ENCODE measurements around the gene PARVB. TPM values are rescaled to one million over a fixed set of nuclear protein-coding genes. Genes with fewer than 3 reads are reported as not detected.
"Not testable (repeated sequence)": the region's sequence is repeated elsewhere in the genome, so short reads cannot be mapped to it uniquely, and the experiment has no call there.

PARVB gene
- polyA plus RNA-seq, 1 donor: 10.9 TPM

GRCh38 chr22:44050766-44051355 is 26.8 kb downstream of the PARVB start:
- no peaks in the 10 kb centered on the region for H3K27me3 ChIP-seq (ENCODE audit: control insufficient read depth, insufficient read depth, low read length)
- no peak overlapping the region for H3K4me3 ChIP-seq (ENCODE audit: low read length)
- no peak for DNase-seq
- H3K4me1 ChIP-seq (ENCODE audit: control insufficient read depth, insufficient read depth, low read length): no peaks in the 10 kb centered on the region
- WGBS (ENCODE audit: insufficient coverage, low lambda C conversion rate): no CpG with 5 or more reads among the region's 13 CpGs
- H3K9me3 ChIP-seq (ENCODE audit: control insufficient read depth, low read depth, low read length): no peaks in the 10 kb centered on the region
- no peak overlapping the region for H3K27ac ChIP-seq (ENCODE audit: low read length)
- H3K36me3 ChIP-seq (ENCODE audit: control insufficient read depth, insufficient read depth, low read length): no peaks in the 10 kb centered on the region

- no peak for DNase-seq
- Histone ChIP-seq H3K4me3 (ENCODE audit: low read length) (no peak overlapping the region), H3K9me3 (ENCODE audit: control insufficient read depth, low read depth, low read length) (no peaks in the 10 kb centered on the region), H3K4me1 (ENCODE audit: control insufficient read depth, insufficient read depth, low read length) (no peaks in the 10 kb centered on the region), H3K27ac (ENCODE audit: low read length) (no peak overlapping the region), H3K27me3 (ENCODE audit: control insufficient read depth, insufficient read depth, low read length) (no peaks in the 10 kb centered on the region), H3K36me3 (ENCODE audit: control insufficient read depth, insufficient read depth, low read length) (no peaks in the 10 kb centered on the region)
- whole genome bisulfite sequencing (ENCODE audit: insufficient coverage, low lambda C conversion rate): 83% methylated on average over 2 of the region's 6 CpGs
These were observed 27.3 kb downstream of the PARVB start for GRCh38 chr22:44051358-44051757.

DNA sequence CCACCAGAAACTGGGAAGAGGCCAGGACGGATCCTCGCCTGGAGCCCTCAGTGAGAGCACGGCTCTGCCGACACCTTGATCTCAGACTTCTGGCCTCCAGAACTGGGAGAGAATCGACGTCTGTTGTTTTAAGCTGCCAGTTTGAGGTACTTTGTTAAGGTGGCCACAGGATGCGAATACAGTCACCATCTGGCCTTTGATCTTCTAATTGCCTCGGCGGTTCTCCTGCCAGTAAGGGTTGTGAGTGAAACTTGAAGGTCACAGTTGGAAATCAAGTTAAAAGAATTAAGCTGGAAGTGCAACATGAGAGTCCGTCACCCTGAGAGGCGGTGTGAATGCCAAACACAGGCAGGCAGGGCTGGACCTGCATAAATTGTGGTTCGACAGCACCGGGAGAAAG is 27.9 kb downstream of the PARVB start:
- no peak overlapping the region for H3K27ac ChIP-seq (ENCODE audit: low read length)
- 60% methylated on average over 1 of the region's 13 CpGs for WGBS (ENCODE audit: insufficient coverage, low lambda C conversion rate)
- DNase-seq: no peak
- H3K4me1 ChIP-seq (ENCODE audit: control insufficient read depth, insufficient read depth, low read length): no peaks in the 10 kb centered on the region
- no peak overlapping the region for H3K4me3 ChIP-seq (ENCODE audit: low read length)
- no peaks in the 10 kb centered on the region for H3K9me3 ChIP-seq (ENCODE audit: control insufficient read depth, low read depth, low read length)
- H3K27me3 ChIP-seq (ENCODE audit: control insufficient read depth, insufficient read depth, low read length): no peaks in the 10 kb centered on the region
- H3K36me3 ChIP-seq (ENCODE audit: control insufficient read depth, insufficient read depth, low read length): no peaks in the 10 kb centered on the region

- H3K4me1 ChIP-seq (ENCODE audit: control insufficient read depth, insufficient read depth, low read length): no peaks in the 10 kb centered on the region
- 92% methylated on average over 2 of the region's 16 CpGs for WGBS (ENCODE audit: insufficient coverage, low lambda C conversion rate)
- no peaks in the 10 kb centered on the region for H3K27me3 ChIP-seq (ENCODE audit: control insufficient read depth, insufficient read depth, low read length)
- H3K9me3 ChIP-seq (ENCODE audit: control insufficient read depth, low read depth, low read length): no peaks in the 10 kb centered on the region
- H3K27ac ChIP-seq (ENCODE audit: low read length): no peak overlapping the region
- DNase-seq: peak in 1 of 2 donors; percentile 22
- H3K36me3 ChIP-seq (ENCODE audit: control insufficient read depth, insufficient read depth, low read length): no peaks in the 10 kb centered on the region
- no peak overlapping the region for H3K4me3 ChIP-seq (ENCODE audit: low read length)
These were observed 31.7 kb downstream of the PARVB start for GRCh38 chr22:44055805-44056204.

GRCh38 chr22:44056649-44057048 is 32.5 kb downstream of the PARVB start:
- not testable (repeated sequence) for H3K9me3 ChIP-seq (ENCODE audit: control insufficient read depth, low read depth, low read length); H3K4me3 ChIP-seq (ENCODE audit: low read length); H3K27ac ChIP-seq (ENCODE audit: low read length); DNase-seq; H3K27me3 ChIP-seq (ENCODE audit: control insufficient read depth, insufficient read depth, low read length); H3K4me1 ChIP-seq (ENCODE audit: control insufficient read depth, insufficient read depth, low read length); H3K36me3 ChIP-seq (ENCODE audit: control insufficient read depth, insufficient read depth, low read length)
- no CpG with 5 or more reads among the region's 4 CpGs for WGBS (ENCODE audit: insufficient coverage, low lambda C conversion rate)

GRCh38 chr22:44057401-44057987 is 33.4 kb downstream of the PARVB start:
- WGBS (ENCODE audit: insufficient coverage, low lambda C conversion rate): 100% methylated on average over 1 of the region's 11 CpGs
- DNase-seq: no peak
- no peak overlapping the region for H3K4me3 ChIP-seq (ENCODE audit: low read length)
- H3K27ac ChIP-seq (ENCODE audit: low read length): no peak overlapping the region
- no peaks in the 10 kb centered on the region for H3K4me1 ChIP-seq (ENCODE audit: control insufficient read depth, insufficient read depth, low read length)
- H3K36me3 ChIP-seq (ENCODE audit: control insufficient read depth, insufficient read depth, low read length): no peaks in the 10 kb centered on the region
- H3K9me3 ChIP-seq (ENCODE audit: control insufficient read depth, low read depth, low read length): no peaks in the 10 kb centered on the region
- H3K27me3 ChIP-seq (ENCODE audit: control insufficient read depth, insufficient read depth, low read length): no peaks in the 10 kb centered on the region

GRCh38 chr22:44063462-44064371 is 39.6 kb downstream of the PARVB start:
- no peaks in the 10 kb centered on the region for H3K9me3 ChIP-seq (ENCODE audit: control insufficient read depth, low read depth, low read length)
- H3K4me1 ChIP-seq (ENCODE audit: control insufficient read depth, insufficient read depth, low read length): no peaks in the 10 kb centered on the region
- H3K36me3 ChIP-seq (ENCODE audit: control insufficient read depth, insufficient read depth, low read length): no peaks in the 10 kb centered on the region
- WGBS (ENCODE audit: insufficient coverage, low lambda C conversion rate): no CpG with 5 or more reads among the region's 35 CpGs
- H3K27me3 ChIP-seq (ENCODE audit: control insufficient read depth, insufficient read depth, low read length): no peaks in the 10 kb centered on the region
- DNase-seq: no peak
- H3K27ac ChIP-seq (ENCODE audit: low read length): no peak overlapping the region
- H3K4me3 ChIP-seq (ENCODE audit: low read length): no peak overlapping the region

- Histone ChIP-seq H3K27me3 (ENCODE audit: control insufficient read depth, insufficient read depth, low read length) (no peaks in the 10 kb centered on the region), H3K9me3 (ENCODE audit: control insufficient read depth, low read depth, low read length) (no peaks in the 10 kb centered on the region), H3K36me3 (ENCODE audit: control insufficient read depth, insufficient read depth, low read length) (no peaks in the 10 kb centered on the region), H3K27ac (ENCODE audit: low read length) (no peak overlapping the region), H3K4me1 (ENCODE audit: control insufficient read depth, insufficient read depth, low read length) (no peaks in the 10 kb centered on the region), H3K4me3 (ENCODE audit: low read length) (no peak overlapping the region)
- no peak for DNase-seq
- WGBS (ENCODE audit: insufficient coverage, low lambda C conversion rate): 74% methylated on average over 2 of the region's 5 CpGs
These were observed 42.9 kb downstream of the PARVB start for GRCh38 chr22:44067033-44067432.

- no peaks in the 10 kb centered on the region for H3K4me1 ChIP-seq (ENCODE audit: control insufficient read depth, insufficient read depth, low read length)
- no peak overlapping the region for H3K4me3 ChIP-seq (ENCODE audit: low read length)
- H3K27ac ChIP-seq (ENCODE audit: low read length): no peak overlapping the region
- no peaks in the 10 kb centered on the region for H3K9me3 ChIP-seq (ENCODE audit: control insufficient read depth, low read depth, low read length)
- H3K27me3 ChIP-seq (ENCODE audit: control insufficient read depth, insufficient read depth, low read length): no peaks in the 10 kb centered on the region
- no CpG with 5 or more reads among the region's 10 CpGs for WGBS (ENCODE audit: insufficient coverage, low lambda C conversion rate)
- no peaks in the 10 kb centered on the region for H3K36me3 ChIP-seq (ENCODE audit: control insufficient read depth, insufficient read depth, low read length)
- no peak for DNase-seq
These were observed 43.8 kb downstream of the PARVB start for GRCh38 chr22:44067901-44068300.

DNA sequence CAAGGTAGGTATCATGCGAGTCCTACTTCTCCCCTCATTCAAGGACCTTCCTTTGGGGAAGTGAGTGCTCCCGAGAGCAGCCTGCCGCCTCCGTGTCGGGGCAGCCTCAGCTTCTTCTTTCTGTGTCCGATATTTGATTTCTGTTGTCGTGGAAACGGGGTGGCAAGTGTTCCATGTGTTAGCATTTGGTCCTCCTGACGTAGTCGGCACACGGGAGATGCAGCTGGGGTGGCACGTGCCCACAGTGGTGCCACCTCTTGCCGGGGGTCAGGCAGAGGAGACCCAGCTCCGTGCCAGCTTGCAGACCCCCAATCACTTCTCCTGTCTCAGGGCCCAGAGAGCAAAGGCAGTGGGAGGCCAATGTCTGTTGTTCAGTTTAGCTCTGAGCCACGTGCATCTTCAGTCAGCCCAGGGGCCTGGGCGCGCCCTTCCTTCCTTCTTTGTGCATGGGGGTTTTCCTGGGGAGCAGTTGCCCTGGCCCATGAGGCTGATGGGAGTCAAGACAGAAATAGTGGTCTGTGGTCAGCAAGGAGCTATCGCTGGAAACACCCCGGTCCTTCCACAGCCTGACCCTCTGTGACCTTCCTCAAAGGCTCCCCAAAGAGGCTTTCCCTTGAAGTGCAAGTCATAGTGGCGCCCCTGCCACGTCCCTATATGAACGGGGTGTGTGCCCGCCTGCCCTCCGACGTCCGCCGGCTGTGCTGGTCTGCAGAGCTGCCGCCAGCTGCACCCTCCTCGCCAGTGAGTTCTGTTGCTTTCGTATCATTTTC is 44.5 kb downstream of the PARVB start:
- Histone ChIP-seq H3K4me1 (ENCODE audit: control insufficient read depth, insufficient read depth, low read length) (no peaks in the 10 kb centered on the region), H3K27ac (ENCODE audit: low read length) (no peak overlapping the region), H3K9me3 (ENCODE audit: control insufficient read depth, low read depth, low read length) (no peaks in the 10 kb centered on the region), H3K27me3 (ENCODE audit: control insufficient read depth, insufficient read depth, low read length) (no peaks in the 10 kb centered on the region), H3K36me3 (ENCODE audit: control insufficient read depth, insufficient read depth, low read length) (no peaks in the 10 kb centered on the region), H3K4me3 (ENCODE audit: low read length) (no peak overlapping the region)
- no peak for DNase-seq
- WGBS (ENCODE audit: insufficient coverage, low lambda C conversion rate): 100% methylated on average over 2 of the region's 30 CpGs

Data from large intestine (tissue), 3 donors.